ENCODE results near the gene TLL2. TPM values are rescaled to one million over a fixed set of nuclear protein-coding genes. Genes with fewer than 3 reads are reported as not detected.

Gene TLL2
- total RNA-seq, 2 donors from 2014 or later = 0.10 TPM; not detected in 1

DNA sequence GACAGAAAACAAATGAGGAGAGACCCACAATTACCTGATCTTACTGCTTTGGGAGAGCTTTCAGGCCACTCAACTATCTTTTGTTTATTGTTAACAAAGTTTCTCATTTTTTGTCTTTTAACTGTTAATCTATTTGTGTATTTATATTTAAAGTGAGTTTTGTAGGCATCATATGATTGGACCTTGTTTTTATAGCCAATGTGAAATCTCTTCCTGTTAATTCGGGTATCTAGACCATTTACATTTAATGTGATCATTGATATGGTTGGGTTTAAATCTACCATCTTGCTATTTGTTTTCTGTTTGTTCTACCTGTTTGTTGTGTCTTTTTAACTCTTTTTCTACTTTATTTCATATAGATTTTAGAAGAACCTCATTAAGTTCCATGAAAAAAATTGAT, 167.4 kb downstream of the TLL2 start:
- intact Hi-C loops (cut with DNase I) = no loop called here

DNA sequence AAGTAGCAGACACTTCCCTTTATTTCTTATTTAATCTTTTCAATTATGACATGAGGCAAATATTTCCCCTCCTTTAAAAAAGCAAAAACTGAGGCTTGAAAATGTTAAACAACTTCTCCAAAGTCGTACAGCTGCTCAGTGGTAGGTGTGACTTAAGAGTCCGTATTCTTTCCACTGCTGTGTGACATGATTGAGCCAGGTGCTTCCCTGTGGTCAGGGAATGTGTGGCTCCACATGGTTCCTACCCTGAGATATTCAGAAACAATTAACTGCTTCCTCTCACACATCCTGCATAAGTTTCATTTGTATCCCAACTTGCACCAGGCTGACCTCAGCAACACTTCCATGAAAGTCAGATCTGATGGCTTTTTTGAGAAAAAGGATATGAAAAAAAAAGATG, 168.5 kb downstream of the TLL2 start:
- DNase-seq (ENCODE audit: low spot score) = no peak
- intact Hi-C loops (cut with DNase I) = no loop called here

More for the DNA sequence above, 167.4 kb downstream of the TLL2 start:
- DNase-seq (ENCODE audit: low spot score) = no peak

DNA sequence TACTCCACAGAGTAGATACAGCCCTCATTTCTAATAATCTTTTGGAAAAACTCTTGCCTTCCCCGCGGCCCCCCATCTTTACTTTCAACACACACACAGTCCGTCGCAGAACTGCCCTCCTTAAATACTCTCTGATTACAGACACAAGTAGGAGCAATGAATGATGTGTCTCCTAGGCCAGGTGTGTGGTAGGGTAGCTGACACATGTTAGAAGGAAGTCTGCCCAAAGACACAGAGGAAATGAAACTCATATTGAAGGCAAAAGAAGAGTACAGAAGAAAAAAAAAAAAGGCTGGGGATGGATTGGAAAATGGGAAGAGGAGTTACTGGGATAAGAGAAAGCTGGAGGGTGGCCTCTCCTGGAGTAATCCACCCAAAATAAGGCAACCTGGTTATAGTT, 169.5 kb downstream of the TLL2 start:
- no peak for DNase-seq (ENCODE audit: low spot score)
- intact Hi-C loops (cut with DNase I) = no loop called here

- intact Hi-C loops (cut with DNase I) = no loop called here
- no peak for DNase-seq (ENCODE audit: low spot score)
These were observed 171.3 kb downstream of the TLL2 start for GRCh38 chr10:96342402-96342801.

GRCh38 chr10:96341219-96342182, 172.2 kb downstream of the TLL2 start:
- intact Hi-C loops (cut with DNase I) = no loop called here

DNA sequence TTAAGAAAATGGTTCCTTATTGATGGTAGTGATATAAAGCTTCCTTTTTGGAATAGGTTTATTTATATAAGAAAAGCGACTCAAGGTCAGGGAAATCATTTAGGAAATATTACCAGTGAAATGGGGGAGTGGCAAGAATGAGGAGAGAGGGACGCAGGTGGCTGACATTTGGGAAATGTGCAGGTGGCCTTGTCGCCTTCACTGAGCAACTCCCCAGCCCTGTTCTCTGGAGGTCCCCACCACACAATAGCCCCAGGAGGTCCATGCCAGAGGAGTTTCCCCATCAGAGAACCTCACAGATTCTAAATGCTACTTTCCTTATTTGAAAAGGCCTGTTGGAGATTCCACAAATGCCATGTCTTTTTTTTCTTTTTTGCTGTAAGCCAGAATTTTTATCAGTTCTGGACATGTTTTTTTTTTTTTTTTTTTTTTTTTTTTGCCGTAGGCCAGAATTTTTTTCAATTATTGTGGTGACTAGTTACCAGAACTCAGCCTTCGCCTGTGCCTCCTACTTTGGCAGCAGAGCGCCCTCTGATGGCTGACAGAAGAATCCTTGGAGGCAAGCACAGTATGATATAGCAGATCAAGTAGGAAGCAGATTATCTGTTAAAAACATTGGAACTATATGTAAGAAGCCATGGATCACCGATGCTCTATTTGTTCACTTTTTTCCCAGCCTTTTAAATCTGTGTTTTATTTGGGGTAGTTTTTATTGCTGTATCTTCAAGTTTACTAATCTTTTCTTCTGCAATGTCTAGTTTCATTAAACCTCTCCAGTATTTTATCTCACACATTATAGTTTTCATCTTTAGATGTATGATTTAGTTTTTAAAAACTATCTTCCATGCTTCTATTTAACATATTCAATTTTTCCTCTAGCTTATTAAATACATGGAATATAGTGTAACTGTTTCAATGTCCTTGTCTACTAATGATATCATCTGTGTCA, 173.5 kb downstream of the TLL2 start:
- no peak for DNase-seq (ENCODE audit: low spot score)
- intact Hi-C loops (cut with DNase I) = no loop called here

More at GRCh38 chr10:96341219-96342182, 172.2 kb downstream of the TLL2 start:
- no peak for DNase-seq (ENCODE audit: low spot score)

DNA sequence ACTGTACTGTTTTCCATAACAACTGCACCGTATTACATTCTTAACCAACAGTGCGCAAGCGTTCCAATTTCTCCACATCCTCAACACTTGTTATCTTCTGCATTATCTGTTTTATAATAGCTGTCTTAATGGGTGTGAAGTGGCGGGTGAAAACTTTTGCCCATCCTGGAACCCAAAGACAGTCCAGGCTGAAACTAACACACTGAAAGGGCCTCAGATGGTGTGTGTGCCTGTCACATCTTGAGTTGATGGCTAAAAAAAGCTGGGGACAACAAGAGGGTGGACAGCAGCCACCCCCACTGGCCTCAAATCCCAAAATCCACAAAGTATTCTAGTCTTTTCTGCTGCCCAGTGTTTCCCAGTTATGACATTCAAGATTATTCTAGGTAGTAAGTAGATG, 174.3 kb downstream of the TLL2 start:
- no peak for DNase-seq (ENCODE audit: low spot score)
- intact Hi-C loops (cut with DNase I) = no loop called here

GRCh38 chr10:96338279-96338925, 175.3 kb downstream of the TLL2 start:
- intact Hi-C loops (cut with DNase I) = no loop called here
- no peak for DNase-seq (ENCODE audit: low spot score)

- intact Hi-C loops (cut with DNase I) = no loop called here
- DNase-seq (ENCODE audit: low spot score) = no peak
These were observed 176.6 kb downstream of the TLL2 start for GRCh38 chr10:96337106-96337505.

GRCh38 chr10:96334616-96335526, 178.9 kb downstream of the TLL2 start:
- no peak for DNase-seq (ENCODE audit: low spot score)
- intact Hi-C loops (cut with DNase I) = no loop called here

DNA sequence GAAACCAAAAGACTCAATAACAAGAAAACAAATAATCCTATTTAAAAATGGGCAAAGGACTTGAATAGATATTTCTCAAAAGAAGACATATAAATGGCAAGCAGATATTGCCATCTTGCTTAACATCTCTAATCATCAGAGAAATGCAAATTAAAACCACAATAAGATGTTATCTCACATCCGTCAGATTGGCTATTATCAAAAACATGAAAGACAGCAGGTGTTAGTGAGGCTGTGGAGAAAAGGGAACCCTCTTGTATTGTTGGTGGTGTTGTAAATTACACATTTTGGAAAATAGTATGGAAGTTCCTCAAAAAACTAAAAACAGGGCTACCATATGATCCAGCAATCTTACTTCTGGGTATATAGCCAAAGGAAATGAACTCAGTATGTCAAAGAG, 180.6 kb downstream of the TLL2 start:
- intact Hi-C loops (cut with DNase I) = no loop called here
- DNase-seq (ENCODE audit: low spot score) = no peak

GRCh38 chr10:96327462-96327861, 186.3 kb downstream of the TLL2 start:
- intact Hi-C loops (cut with DNase I) = no loop called here
- DNase-seq (ENCODE audit: low spot score) = no peak

DNA sequence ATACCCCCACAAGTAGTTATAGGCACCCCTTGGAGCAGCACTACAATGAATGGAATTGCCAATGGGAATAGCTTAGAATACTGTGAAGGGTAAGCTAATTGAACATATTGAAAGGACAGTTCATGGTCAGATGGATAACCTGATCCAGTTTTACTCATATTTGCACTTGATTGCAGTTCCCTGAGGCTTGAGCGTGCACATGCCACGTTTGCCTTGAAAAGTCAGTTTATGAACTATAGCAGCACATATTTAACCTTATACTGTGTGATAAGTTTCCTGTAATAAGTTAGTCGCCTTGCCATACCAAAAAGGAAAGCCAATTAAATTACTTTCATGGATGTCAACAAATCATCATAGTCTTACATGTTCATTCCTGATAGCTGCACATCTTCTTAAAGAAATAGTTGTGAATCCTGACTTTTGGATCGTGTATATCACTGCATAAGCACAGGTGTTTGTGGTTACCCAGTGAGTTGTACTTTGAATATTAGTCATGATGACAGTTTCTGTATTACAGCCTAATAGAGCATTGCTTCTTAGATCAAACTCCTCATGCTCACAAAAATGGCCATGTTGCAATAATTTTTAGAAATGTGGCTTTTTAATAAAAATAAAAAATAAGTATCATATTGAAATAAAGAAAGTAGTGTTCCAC, 187.9 kb downstream of the TLL2 start:
- intact Hi-C loops (cut with DNase I) = no loop called here
- DNase-seq (ENCODE audit: low spot score) = no peak

DNA sequence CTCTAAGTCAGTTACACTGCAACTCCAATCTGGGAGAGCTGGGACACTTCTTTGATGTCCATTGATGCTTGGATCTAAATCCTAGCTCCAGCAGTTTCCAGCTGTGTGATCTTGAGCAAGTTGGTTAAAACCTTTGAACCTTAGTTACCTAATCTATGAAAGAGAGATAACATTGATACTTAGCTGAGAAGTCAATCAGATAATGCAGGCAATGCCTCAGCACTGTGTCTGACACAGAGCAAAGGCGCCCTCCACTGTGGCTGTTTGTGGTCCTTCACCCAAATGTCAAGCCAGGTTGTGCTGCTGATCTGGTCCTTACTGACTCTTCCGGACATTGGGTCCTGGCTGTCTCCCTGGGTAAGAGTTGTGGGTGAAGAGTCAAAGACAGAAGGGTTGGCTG, 189.3 kb downstream of the TLL2 start:
- intact Hi-C loops (cut with DNase I) = no loop called here
- no peak for DNase-seq (ENCODE audit: low spot score)

GRCh38 chr10:96322275-96322674, 191.5 kb downstream of the TLL2 start:
- intact Hi-C loops (cut with DNase I) = no loop called here
- no peak for DNase-seq (ENCODE audit: low spot score)

DNA sequence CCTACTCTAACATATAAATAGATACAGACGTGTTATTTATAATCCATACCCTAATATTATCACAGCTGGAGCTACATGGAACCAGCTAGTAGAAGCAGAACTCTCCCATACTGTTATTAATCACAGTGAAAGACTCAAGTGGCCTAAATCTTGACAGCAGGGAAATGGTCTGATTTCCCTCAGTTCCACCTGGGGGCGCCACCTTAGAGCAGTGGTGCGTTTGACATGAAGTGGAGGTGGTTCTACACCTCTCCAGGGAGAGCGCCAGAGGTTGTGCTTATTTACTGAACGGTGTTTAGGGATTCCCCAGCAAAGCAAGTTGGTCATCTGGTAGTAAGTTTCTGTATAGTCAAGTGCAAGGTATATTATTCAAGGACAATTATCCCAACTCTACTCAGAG, 191.9 kb downstream of the TLL2 start:
- intact Hi-C loops (cut with DNase I) = no loop called here
- DNase-seq (ENCODE audit: low spot score) = no peak

DNA sequence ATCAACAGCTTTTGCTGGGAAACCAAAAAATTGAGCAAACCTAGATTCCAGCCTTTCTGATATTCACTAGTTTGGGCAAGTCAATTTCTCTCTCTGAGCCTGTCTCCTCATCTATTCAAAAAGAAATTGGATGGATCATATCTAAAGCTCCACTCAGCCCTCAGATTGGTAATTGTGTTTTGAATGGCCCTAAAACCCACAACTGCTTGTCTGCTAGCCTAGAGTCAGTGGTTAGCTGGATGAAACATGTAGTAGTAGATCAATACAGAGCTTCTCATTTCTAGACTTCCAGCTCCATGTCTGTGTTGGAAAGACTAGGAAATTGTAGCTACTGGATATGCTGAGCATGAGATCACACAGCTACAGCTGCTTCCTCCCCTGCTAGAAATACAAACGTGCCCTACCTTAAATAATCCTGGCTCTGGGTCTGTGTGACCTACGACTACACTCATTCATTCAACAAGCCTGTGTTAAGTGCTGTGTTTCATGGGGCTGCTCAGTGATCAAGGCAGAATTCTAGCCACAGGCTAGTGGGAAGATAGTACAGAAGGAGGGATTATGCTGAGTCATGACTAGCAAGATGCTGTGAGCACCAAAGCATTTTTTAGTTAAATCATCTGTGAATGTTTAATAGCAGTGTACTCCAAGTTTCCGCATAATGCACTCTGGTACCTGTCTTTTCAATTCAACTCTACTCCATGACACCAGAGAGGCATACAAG, 193.8 kb downstream of the TLL2 start:
- intact Hi-C loops (cut with DNase I) = no loop called here
- DNase-seq (ENCODE audit: low spot score) = no peak
